ENCODE measurements around the gene C19orf12.
A peak's percentile ranks its signal among the peaks of the same experiment; 100 is the strongest.

Gene C19orf12

DNA sequence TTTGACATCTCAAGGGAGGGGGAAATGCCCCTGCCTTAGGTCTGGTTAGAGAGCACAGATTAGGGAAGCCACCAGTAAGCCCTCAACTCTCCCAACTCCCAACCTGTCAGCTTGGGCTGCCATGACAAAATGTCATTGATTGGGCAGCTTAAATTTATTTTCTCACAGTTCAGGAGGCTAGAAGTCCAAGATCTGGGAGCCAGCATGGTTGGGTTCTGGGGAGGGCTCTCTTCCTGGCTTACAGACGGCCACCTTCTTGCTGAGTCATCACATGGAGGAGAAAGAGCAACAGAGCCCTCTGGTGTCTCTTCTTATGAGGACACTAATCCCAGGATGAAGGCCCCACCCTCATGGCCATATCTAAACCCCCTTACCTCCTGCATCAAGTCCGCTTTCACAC lies 24.2 kb downstream of the C19orf12 start:
- no peak for DNase-seq (ENCODE audit: low read depth)
- H3K4me3 ChIP-seq (ENCODE audit: low read depth, low read length) = no peak overlapping the region
- TF ChIP-seq, protein P1, sequence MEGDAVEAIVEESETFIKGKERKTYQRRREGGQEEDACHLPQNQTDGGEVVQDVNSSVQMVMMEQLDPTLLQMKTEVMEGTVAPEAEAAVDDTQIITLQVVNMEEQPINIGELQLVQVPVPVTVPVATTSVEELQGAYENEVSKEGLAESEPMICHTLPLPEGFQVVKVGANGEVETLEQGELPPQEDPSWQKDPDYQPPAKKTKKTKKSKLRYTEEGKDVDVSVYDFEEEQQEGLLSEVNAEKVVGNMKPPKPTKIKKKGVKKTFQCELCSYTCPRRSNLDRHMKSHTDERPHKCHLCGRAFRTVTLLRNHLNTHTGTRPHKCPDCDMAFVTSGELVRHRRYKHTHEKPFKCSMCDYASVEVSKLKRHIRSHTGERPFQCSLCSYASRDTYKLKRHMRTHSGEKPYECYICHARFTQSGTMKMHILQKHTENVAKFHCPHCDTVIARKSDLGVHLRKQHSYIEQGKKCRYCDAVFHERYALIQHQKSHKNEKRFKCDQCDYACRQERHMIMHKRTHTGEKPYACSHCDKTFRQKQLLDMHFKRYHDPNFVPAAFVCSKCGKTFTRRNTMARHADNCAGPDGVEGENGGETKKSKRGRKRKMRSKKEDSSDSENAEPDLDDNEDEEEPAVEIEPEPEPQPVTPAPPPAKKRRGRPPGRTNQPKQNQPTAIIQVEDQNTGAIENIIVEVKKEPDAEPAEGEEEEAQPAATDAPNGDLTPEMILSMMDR (IDR thresholded peaks at IDR 0.05; ENCODE audit: control insufficient read depth, extremely low read depth, insufficient read depth) = peak; percentile 21; the same call in 1 of the 2 replicates

DNA sequence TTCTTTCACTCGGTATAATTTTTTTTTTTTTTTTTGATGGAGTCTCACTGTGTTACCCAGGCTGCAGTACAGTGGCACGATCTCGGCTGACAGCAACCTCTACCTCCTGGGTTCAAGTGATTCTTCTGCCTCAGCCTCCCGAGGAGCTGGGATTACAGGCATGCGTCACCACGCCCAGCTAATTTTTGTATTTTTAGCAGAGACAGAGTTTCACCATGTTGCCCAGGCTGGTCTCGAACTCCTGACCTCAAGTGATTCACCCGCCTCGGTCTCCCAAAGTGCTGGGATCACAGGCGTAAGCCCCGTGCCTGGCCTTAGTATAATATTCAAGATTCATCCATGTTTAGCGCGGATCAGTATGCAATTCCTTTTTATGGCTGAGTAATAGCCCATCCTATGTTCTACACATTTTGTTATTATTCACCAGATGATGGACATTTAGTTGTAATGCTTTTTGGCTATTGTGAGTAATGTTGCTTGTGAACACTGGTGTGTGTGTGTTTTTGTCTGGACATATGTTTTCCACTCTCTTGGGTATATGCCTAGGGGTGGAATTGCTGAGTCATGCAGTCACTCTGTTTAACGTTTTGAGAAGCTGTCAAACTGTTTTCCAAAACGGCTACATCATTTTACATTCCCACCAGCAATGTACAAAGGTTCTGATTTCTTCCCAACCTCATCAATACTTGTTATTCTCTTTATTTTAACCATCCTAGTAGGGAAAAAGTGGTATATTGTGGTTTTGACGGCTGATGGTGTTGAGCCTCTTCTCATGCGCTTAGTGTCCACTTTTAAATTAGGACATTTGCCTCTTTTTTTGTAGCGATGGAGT lies 26.9 kb downstream of the C19orf12 start:
- DNase-seq (ENCODE audit: low read depth) = no peak
- H3K4me3 ChIP-seq (ENCODE audit: low read depth, low read length) = no peak overlapping the region
- TF ChIP-seq, protein P1 (IDR thresholded peaks at IDR 0.05; ENCODE audit: control insufficient read depth, extremely low read depth, insufficient read depth) = no peak

DNA sequence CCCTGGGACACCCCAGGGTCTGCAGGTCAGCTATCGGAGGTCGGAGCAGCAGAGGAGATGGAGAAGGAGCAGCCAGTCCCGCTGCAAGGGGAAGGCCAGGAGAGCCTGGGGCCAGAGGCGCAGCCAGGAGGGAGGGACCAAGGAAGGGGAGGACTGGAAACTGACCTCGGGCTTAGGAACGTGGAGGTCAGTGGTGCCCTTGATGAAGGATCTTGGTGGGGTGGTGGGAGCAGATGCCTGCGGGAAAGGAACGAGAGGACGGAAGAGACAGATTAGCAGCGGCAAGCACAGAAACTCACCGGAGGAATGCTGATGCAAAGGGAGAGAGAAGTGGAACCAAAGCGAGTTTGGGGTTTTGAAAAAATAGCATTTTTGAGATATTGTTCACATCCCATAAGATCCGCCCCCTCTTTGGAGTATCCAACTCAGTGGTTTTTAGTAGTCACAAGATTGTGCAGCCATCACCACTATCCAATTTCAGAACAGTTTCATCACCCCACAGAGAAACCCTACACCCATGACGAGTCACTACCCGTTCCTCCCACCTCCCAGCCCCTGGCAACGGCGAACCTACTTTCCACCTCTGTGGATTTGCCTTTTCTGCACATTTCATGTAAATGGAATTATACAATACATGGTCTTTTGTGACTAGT lies 27.7 kb downstream of the C19orf12 start:
- no peak overlapping the region for H3K4me3 ChIP-seq (ENCODE audit: low read depth, low read length)
- TF ChIP-seq, protein P1 (IDR thresholded peaks at IDR 0.05; ENCODE audit: control insufficient read depth, extremely low read depth, insufficient read depth) = no peak
- DNase-seq (ENCODE audit: low read depth) = no peak

DNA sequence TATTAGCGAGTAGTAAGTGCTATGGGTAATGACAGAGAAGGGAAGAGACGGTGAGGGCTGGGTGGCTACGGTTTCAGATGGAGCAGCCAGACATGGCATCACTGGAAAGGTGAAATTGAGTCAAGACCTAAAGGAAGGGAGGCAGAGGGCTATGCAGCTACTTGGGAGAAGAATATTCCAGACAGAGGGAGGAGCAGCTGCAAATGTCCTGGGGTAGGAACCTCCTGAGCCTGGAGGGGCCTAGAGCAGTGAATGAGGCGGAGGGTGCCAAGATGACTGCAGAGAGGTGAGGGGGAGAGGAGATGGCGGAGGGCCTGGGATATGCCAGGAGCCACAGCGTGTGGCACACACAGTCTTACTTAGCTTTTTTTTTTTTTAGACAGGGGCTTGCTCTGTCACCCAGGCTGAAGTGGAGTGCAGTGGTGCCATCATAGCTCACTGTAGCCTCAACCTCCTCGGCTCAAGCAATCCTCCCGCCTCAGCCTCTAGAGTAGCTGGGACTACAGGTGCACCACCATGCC lies 28.7 kb downstream of the C19orf12 start:
- DNase-seq (ENCODE audit: low read depth) = no peak
- TF ChIP-seq, protein P1 (IDR thresholded peaks at IDR 0.05; ENCODE audit: control insufficient read depth, extremely low read depth, insufficient read depth) = no peak
- no peak overlapping the region for H3K4me3 ChIP-seq (ENCODE audit: low read depth, low read length)

DNA sequence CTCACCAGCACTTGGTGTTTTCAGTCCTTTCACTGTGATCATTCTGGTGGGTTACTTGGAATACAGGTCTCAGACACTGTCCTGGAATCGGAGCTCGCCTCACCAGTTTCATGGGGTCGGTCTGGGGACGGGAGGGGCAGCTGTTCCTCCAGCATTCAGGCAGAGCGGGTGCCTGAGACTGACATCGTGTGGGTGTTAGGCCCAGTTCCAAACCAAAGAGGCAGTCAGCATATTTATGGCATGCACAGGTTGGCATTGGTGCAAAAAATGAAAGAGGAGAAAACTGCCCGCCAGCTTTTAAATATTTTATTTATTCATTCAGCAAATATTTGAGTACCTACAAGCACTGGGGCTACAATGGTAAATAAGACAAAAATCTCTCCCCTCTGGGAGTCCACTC lies 29.7 kb downstream of the C19orf12 start:
- no peak overlapping the region for H3K4me3 ChIP-seq (ENCODE audit: low read depth, low read length)
- TF ChIP-seq, protein P1 (IDR thresholded peaks at IDR 0.05; ENCODE audit: control insufficient read depth, extremely low read depth, insufficient read depth) = no peak
- DNase-seq (ENCODE audit: low read depth) = peak; percentile 86

DNA sequence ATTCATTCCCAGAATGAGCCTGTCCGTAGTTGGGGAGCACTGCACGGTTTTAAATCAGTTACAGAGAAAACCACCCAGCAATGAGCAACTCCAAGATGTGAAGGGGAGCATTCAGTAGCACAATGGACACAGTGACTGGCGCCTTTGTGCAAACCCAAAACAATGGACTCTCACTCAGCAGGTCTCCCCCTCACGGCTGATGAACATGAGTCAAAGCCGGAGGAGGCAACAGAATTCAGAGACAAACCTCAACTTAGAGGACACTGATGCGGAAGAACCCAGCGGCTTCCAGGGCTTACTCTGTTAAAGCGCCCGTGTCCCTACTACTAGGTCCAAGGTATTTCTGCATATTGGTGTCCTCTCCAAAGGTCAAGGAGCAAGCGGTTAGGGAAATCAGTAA lies 32.1 kb downstream of the C19orf12 start:
- no peak overlapping the region for H3K4me3 ChIP-seq (ENCODE audit: low read depth, low read length)
- no peak for DNase-seq (ENCODE audit: low read depth)
- TF ChIP-seq, protein P1 (IDR thresholded peaks at IDR 0.05; ENCODE audit: control insufficient read depth, extremely low read depth, insufficient read depth) = no peak
